ENCODE measurements around the gene EFNA5.

The EFNA5 gene

DNA sequence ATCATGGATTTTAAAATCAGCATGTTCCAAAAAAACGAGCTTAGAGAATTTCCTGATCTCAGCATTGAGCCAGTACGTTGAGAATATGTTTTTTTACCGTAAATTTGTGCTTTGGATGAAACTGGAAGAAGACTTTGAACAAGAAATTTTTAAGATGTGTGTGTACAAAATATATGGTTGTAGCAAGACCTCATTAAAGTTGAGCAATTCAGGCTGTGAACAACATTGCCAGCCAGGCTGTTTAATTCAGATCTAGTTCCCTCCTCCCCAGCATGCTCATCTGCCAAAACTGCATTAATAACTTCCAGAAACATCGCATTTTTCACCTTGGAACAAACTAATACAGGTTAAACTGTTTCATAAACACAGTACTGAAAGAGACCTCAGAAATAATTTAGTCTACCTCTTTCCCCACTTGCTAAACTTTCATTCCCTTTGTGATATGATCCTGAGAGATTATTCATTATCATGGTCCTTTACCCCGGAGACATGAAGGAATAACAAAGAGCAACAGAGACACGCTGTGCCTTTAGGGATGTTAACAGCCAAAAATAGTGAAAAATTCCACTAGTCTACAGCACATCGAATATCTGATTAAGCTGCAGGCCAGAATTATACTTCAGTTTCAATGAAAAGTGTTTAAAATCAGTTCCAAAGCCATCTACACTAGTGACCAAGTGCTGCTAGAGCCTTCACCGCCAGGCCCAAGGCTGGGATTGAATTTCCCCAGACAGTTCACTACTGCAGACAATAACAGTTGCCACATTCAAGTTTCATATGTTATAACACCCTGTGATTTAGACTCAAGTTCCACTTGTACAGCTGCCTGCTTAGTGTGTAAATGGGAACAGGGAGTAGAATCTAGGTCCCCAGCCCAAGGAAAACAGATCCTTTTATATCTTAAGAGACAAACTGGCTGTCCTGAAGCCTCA, 89.6 kb downstream of the EFNA5 start:
- no peak for DNase-seq (ENCODE audit: low read depth)
- H3K4me3 ChIP-seq (ENCODE audit: low read depth, low read length), result no peak overlapping the region
- TF ChIP-seq, protein P1, sequence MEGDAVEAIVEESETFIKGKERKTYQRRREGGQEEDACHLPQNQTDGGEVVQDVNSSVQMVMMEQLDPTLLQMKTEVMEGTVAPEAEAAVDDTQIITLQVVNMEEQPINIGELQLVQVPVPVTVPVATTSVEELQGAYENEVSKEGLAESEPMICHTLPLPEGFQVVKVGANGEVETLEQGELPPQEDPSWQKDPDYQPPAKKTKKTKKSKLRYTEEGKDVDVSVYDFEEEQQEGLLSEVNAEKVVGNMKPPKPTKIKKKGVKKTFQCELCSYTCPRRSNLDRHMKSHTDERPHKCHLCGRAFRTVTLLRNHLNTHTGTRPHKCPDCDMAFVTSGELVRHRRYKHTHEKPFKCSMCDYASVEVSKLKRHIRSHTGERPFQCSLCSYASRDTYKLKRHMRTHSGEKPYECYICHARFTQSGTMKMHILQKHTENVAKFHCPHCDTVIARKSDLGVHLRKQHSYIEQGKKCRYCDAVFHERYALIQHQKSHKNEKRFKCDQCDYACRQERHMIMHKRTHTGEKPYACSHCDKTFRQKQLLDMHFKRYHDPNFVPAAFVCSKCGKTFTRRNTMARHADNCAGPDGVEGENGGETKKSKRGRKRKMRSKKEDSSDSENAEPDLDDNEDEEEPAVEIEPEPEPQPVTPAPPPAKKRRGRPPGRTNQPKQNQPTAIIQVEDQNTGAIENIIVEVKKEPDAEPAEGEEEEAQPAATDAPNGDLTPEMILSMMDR (IDR thresholded peaks at IDR 0.05; ENCODE audit: low read depth, low read length), result no peak
- TF ChIP-seq POLR2A (IDR thresholded peaks at IDR 0.05; ENCODE audit: extremely low read depth, insufficient read length) (no peak), MYC (IDR thresholded peaks at IDR 0.05; ENCODE audit: low read depth, low read length) (no peak)

- TF ChIP-seq, protein P2, sequence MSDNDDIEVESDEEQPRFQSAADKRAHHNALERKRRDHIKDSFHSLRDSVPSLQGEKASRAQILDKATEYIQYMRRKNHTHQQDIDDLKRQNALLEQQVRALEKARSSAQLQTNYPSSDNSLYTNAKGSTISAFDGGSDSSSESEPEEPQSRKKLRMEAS (IDR thresholded peaks at IDR 0.05; ENCODE audit: low read depth, low read length), result no peak
- TF ChIP-seq POLR2A (IDR thresholded peaks at IDR 0.05; ENCODE audit: extremely low read depth, insufficient read length) (no peak), MYC (IDR thresholded peaks at IDR 0.05; ENCODE audit: low read depth, low read length) (no peak)
- TF ChIP-seq, protein P1 (IDR thresholded peaks at IDR 0.05; ENCODE audit: low read depth, low read length), result no peak
- H3K4me3 ChIP-seq (ENCODE audit: low read depth, low read length), result no peak overlapping the region
- no peak for DNase-seq (ENCODE audit: low read depth)
These were observed 92.6 kb downstream of the EFNA5 start for GRCh38 chr5:107578051-107578635.

DNA sequence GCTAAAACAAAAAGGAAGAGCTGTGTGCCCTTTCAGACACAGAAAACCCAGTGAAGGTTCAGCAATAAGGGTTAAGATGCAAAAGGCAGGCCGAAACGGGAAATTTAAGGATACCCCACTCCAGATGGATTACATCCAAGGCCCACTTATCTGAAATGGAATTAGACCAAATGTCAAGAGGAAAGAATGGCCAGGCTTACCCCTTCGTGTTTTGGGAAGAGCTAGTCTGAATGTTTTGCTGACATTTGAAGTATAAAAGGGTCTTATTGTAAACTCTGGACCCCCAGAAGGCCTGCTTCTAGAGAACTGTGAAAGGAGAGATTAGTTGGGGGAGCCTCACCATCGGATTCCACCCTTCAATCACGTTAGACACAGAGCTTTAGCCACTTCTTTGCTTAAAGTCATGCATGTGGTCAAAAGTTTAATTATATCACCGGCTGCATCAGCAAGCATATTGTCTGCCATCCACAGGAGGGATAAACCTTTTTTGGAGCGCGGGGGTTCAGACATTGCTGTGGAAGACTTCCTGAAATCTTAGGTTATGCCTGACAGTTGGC, 93.3 kb downstream of the EFNA5 start:
- TF ChIP-seq MYC (IDR thresholded peaks at IDR 0.05; ENCODE audit: low read depth, low read length) (no peak), POLR2A (IDR thresholded peaks at IDR 0.05; ENCODE audit: extremely low read depth, insufficient read length) (no peak)
- TF ChIP-seq, protein P1 (IDR thresholded peaks at IDR 0.05; ENCODE audit: low read depth, low read length), result no peak
- TF ChIP-seq, protein P2 (IDR thresholded peaks at IDR 0.05; ENCODE audit: low read depth, low read length), result no peak
- no peak for DNase-seq (ENCODE audit: low read depth)

DNA sequence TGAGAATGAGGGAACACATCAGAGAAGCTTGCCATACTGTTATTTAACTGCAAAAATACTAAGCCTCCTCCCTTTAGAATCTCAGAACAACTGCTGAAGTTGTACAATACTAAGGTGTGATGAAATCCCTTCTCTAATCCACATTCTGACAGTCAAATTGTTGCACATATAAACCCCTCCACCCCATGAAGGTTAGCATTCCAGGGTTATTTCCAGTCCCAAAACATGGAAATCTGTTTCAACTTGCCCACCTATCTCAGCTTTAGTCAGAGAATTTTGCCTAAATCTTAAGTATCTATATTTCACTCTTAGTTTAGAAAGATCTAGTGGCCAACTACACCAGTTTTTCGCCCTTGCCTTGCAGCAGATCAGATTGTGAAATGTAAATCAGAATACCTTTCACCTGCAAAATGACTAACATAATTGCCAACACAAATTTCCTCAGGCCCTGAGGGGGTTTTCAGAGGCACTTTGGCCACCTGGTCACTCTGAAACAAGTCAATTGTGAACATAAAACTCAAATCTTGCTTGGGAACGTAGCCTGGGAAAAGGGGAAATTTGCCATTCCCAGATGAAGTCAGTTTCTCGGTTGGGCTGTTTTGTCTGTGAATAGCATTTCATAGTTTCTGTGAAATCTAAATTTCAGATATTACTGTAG, 93.9 kb downstream of the EFNA5 start:
- TF ChIP-seq, protein P2 (IDR thresholded peaks at IDR 0.05; ENCODE audit: low read depth, low read length), result no peak
- no peak for DNase-seq (ENCODE audit: low read depth)
- no peak overlapping the region for H3K4me3 ChIP-seq (ENCODE audit: low read depth, low read length)

More for the DNA sequence above, 93.3 kb downstream of the EFNA5 start:
- no peak overlapping the region for H3K4me3 ChIP-seq (ENCODE audit: low read depth, low read length)

DNA sequence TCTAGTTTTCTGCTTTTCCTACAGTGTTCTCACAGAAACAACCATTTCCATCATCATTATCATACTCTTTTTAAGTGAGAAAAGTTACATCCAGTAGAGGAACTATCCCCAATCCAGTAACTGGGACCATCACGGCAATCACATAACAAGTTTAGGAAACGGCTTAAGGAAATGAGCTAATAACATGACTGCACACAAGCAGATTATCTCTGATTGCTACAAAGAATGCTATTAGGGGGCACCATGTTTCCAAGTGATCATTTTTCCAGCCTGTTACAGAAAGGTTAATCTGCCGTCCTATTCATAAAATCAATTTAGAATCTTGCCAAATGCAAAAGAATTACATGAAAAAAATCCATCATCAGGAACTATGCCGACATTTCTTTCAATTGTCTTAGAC, 94.6 kb downstream of the EFNA5 start:
- TF ChIP-seq MYC (IDR thresholded peaks at IDR 0.05; ENCODE audit: low read depth, low read length), result no peak
- TF ChIP-seq, protein P2 (IDR thresholded peaks at IDR 0.05; ENCODE audit: low read depth, low read length), result no peak
- TF ChIP-seq, protein P1 (IDR thresholded peaks at IDR 0.05; ENCODE audit: low read depth, low read length), result no peak
- no peak for DNase-seq (ENCODE audit: low read depth)
- no peak overlapping the region for H3K4me3 ChIP-seq (ENCODE audit: low read depth, low read length)

GRCh38 chr5:107574287-107574686, 96.5 kb downstream of the EFNA5 start:
- no peak overlapping the region for H3K4me3 ChIP-seq (ENCODE audit: low read depth, low read length)
- DNase-seq (ENCODE audit: low read depth), result no peak
- TF ChIP-seq POLR2A (IDR thresholded peaks at IDR 0.05; ENCODE audit: extremely low read depth, insufficient read length) (no peak), MYC (IDR thresholded peaks at IDR 0.05; ENCODE audit: low read depth, low read length) (no peak)
- TF ChIP-seq, protein P2 (IDR thresholded peaks at IDR 0.05; ENCODE audit: low read depth, low read length), result no peak
- TF ChIP-seq, protein P1 (IDR thresholded peaks at IDR 0.05; ENCODE audit: low read depth, low read length), result no peak

All from NB4 (cell line).